CD8-positive, alpha-beta memory T cell (primary cell): ENCODE data around the gene MAP3K14. TPM values are rescaled to one million over a fixed set of nuclear protein-coding genes. Genes with fewer than 3 reads are reported as not detected.

ENCODE experiments used
- CTCF ChIA-PET: fragments of 350-600 bp; sonication (Branson Sonifier 250); formaldehyde crosslinking; loops from one replicate; lab custom pipeline; 2021; ENCODE audit warnings: antibody characterized with exemption; lab: Charles Lee
- POLR2A ChIA-PET: fragments of 350-600 bp; sonication (Branson Sonifier 250); formaldehyde crosslinking; loops from one replicate; lab custom pipeline; 2021; ENCODE audit warnings: antibody characterized with exemption; lab: Charles Lee
- DNase-seq, 5 donors: peaks; one replicate each; pipeline versions ENCODE4 v3.0.0 to v3.0.0-alpha.2; 2020 to 2022; ENCODE audit warnings: mixed read lengths in 1 of 5
- H3K27ac ChIP-seq: one replicate; pipeline ENCODE4 v1.7.0; 2013; ENCODE audit warnings: low read depth, mild to moderate bottlenecking, low read length, moderate library complexity
- H3K27me3 ChIP-seq: 2 replicates; pipeline ENCODE4 v1.7.0; 2013; ENCODE audit warnings: low read length, mild to moderate bottlenecking; ENCODE audit not compliant: insufficient read depth, poor library complexity, severe bottlenecking
- H3K36me3 ChIP-seq: 2 replicates; pipeline ENCODE4 v1.7.0; 2013; ENCODE audit warnings: mild to moderate bottlenecking, low read length, moderate library complexity; ENCODE audit not compliant: insufficient read depth
- H3K4me1 ChIP-seq: 2 replicates; pipeline ENCODE4 v1.7.0; 2013; ENCODE audit warnings: mild to moderate bottlenecking, low read length, moderate library complexity; ENCODE audit not compliant: insufficient read depth
- H3K4me3 ChIP-seq: 2 replicates; pipeline ENCODE4 v1.7.0; 2013; ENCODE audit warnings: mild to moderate bottlenecking, low read length
- H3K9me3 ChIP-seq: 2 replicates; pipeline ENCODE4 v1.7.0; 2013; ENCODE audit warnings: mild to moderate bottlenecking, low read length
- H3K27ac Mint-ChIP-seq, 8 donors: one replicate each; pipeline ENCODE4 v1.8.0; 2020 to 2021; ENCODE audit warnings: mixed read lengths in 8 of 8, mild to moderate bottlenecking in 6 of 8, inconsistent platforms in 3 of 8, moderate library complexity in 3 of 8
- H3K27me3 Mint-ChIP-seq, 2 donors: one replicate each; pipeline ENCODE4 v1.8.0; 2020 to 2021; ENCODE audit warnings: mixed read lengths in 2 of 2, mild to moderate bottlenecking in 1 of 2, moderate library complexity in 1 of 2
- H3K36me3 Mint-ChIP-seq, 3 donors: one replicate each; pipeline ENCODE4 v1.8.0; 2020 to 2021; ENCODE audit warnings: mixed read lengths in 3 of 3, inconsistent platforms in 1 of 3, mild to moderate bottlenecking in 1 of 3
- H3K4me1 Mint-ChIP-seq, 3 donors: one replicate each; pipeline ENCODE4 v1.8.0; 2020 to 2021; ENCODE audit warnings: mixed read lengths in 3 of 3, inconsistent platforms in 1 of 3, mild to moderate bottlenecking in 1 of 3
- H3K4me3 Mint-ChIP-seq, 7 donors: one replicate each; pipeline ENCODE4 v1.8.0; 2020 to 2021; ENCODE audit warnings: mixed read lengths in 7 of 7, mild to moderate bottlenecking in 6 of 7, moderate library complexity in 4 of 7, inconsistent platforms in 2 of 7
- H3K9me3 Mint-ChIP-seq, 5 donors: one replicate each; pipeline ENCODE4 v1.8.0; 2020 to 2022; ENCODE audit warnings: mixed read lengths in 5 of 5, mild to moderate bottlenecking in 3 of 5, moderate library complexity in 2 of 5, inconsistent platforms in 1 of 5
- polyA plus RNA-seq: library from polyadenylated mRNA; unstranded; fragments of 300-500 nt; fragmentation: Illumina TruSeq; gene quantifications from one replicate; pipeline ENCODE4 v1.2.3, GENCODE V29; 2021
- total RNA-seq, 2 experiments: library from RNA; stranded (reverse); gene quantifications; one replicate each; pipeline ENCODE4 v1.2.3, GENCODE V29; 2021

The MAP3K14 gene
- total and polyA plus RNA-seq, 3 experiments from 2014 or later: 9.0 to 62.4 (median 60.2) TPM

DNA sequence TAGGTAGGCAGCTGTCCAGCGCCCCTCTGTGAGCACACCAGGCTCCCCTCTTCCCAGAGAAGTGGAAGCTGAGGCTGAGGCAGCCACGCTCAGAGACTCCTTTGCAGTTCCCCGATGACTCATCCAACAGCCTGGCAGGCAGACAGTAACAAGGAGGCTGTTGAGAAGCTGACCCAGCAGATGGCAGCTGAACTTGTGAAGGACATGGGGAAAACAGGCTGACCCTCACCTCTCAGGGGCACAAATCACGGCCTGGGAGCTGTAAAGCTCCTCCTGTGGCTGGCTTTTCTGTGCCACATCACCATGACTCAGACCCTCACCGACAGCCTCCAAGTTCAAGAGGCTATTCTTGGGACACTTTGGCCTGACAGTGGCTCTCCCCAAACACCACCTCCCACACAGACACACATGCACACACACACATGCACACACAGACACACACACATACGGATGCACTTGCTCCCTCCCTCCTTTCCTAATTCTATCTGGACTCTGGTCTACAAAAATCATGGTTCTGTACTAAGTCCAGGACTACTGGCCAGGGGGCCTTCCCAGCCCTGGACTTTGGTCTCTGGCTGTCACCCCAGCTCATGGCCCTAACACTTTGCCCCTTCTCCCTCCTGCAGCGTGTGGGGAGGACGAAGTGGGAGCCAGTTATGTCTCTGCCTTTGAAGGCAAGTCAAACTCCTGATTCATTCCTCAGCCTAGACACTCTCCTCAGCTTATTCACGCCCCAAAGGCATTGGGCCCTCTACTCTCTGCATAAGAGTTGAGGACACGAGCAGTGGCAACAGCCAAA, 23.2 kb downstream of the MAP3K14 start:
- H3K4me1 Mint-ChIP-seq: peaks cover 60 to 81% (median 77%) of the 10 kb centered on the region in 3 donors
- Histone ChIP-seq H3K36me3 (peaks cover 21% of the 10 kb centered on the region), H3K27ac (no peak overlapping the region), H3K9me3 (no peaks in the 10 kb centered on the region), H3K4me3 (no peak overlapping the region), H3K27me3 (no peaks in the 10 kb centered on the region), H3K4me1 (peaks cover 29% of the 10 kb centered on the region)
- ChIA-PET CTCF (interaction anchor here (0.8 to 2.4 kb wide), 5 partner anchors 9 to 92 kb away, joined by 3 to 8 read pairs (median 4); no protein-coding TSS in a partner anchor), POLR2A (no interaction called here)
- peak in 1 of 5 donors; percentile 39 for DNase-seq
- peaks cover 0 to 64% (median 3%) of the 10 kb centered on the region in 3 donors for H3K36me3 Mint-ChIP-seq
- H3K27me3 Mint-ChIP-seq: no peaks in the 10 kb centered on the region
- peak overlapping the region; percentile 34 to 87 (median 66) for H3K27ac Mint-ChIP-seq
- H3K9me3 Mint-ChIP-seq: no peaks in the 10 kb centered on the region
- peak overlapping the region in 1 of 7 donors; percentile 36 for H3K4me3 Mint-ChIP-seq

DNA sequence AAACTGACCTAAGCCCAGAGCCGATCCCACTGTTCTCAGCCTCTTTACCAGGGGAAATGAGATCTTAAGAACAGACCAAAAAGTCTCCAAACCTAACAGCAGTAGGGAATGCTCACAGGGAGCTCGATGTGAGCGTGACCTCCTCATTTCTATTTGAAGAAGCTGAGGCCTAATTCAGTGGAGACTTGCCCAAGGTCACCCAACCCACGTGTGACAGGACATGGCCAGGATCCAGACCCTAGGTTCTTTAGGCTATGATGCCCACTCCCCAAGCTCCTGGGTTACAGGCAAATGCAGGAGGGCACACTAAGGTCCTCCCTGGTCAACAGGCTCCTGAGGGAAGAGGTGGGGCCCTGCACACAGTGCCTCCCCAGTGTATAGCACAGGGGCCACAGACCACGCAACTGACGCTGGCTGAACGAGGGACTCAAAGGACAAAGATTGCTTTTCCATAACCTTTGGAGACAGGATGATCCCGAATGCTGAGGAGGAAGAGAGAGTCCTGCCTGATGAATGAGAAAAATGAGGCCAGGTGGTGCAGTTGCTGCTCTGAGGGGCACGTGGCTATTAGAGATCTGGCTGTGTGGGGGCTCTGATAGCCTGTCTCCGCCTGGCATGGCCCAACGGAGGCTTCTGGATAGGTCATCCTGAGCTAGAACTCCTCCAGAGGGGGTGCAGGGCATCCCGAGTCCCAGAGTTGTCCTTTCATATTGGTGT, 24.0 kb downstream of the MAP3K14 start:
- H3K9me3 ChIP-seq: no peaks in the 10 kb centered on the region
- no peaks in the 10 kb centered on the region for H3K27me3 ChIP-seq
- H3K4me1 ChIP-seq: peaks cover 29% of the 10 kb centered on the region
- Mint-ChIP-seq H3K4me1 (peaks cover 54 to 73% (median 70%) of the 10 kb centered on the region in 3 donors), H3K27me3 (no peaks in the 10 kb centered on the region), H3K36me3 (peaks cover 0 to 67% (median 2%) of the 10 kb centered on the region in 3 donors), H3K4me3 (no peak overlapping the region), H3K27ac (peak overlapping the region; percentile 39 to 87 (median 66)), H3K9me3 (no peaks in the 10 kb centered on the region)
- DNase-seq: peak in 1 of 5 donors; percentile 10
- H3K27ac ChIP-seq: no peak overlapping the region
- no peak overlapping the region for H3K4me3 ChIP-seq
- ChIA-PET POLR2A (no interaction called here), CTCF (interaction anchor here (1.6 to 2.4 kb wide), 4 partner anchors 10 to 92 kb away, joined by 4 to 8 read pairs (median 5); no protein-coding TSS in a partner anchor)
- peaks cover 21% of the 10 kb centered on the region for H3K36me3 ChIP-seq

DNA sequence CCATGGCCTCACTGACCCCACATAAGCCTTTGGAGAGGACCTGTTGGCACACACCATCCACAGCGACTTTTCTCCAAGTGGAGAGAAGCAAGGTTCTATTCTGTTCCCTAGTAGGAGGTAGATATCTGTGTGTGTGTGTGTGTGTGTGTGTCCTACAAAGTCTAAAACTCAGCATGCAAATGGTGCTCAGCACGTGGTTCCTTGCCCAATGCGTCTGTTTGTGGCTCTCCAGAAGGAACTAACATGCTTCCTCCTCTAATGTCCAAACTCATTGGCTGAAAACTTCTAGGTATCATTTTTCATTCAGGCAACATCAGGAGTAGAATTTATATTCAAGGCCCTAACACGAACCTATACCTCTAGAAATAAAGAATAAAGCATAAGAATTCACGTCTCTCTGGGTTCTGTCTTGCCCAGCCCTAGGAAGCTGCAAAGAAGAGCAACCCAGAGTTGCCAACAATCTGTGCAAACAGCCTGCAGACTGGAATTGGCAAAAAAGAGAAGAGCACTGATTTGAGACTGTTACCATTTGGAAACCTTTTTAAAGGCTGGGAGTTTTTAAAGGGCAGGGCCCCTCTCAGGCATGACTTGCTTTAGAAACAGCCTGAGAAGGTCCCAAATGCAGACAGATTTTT, 25.5 kb downstream of the MAP3K14 start:
- Mint-ChIP-seq H3K9me3 (no peaks in the 10 kb centered on the region), H3K27me3 (no peaks in the 10 kb centered on the region), H3K4me3 (no peak overlapping the region), H3K4me1 (peaks cover 40 to 57% (median 54%) of the 10 kb centered on the region in 3 donors), H3K27ac (peak overlapping the region; percentile 50 to 86 (median 72)), H3K36me3 (peaks cover 0 to 75% (median 5%) of the 10 kb centered on the region in 3 donors)
- POLR2A ChIA-PET: no interaction called here
- no peaks in the 10 kb centered on the region for H3K9me3 ChIP-seq
- no peak overlapping the region for H3K4me3 ChIP-seq
- no peaks in the 10 kb centered on the region for H3K27me3 ChIP-seq
- DNase-seq: peak in 1 of 5 donors; percentile 20
- H3K36me3 ChIP-seq: peaks cover 30% of the 10 kb centered on the region
- H3K4me1 ChIP-seq: peaks cover 19% of the 10 kb centered on the region
- H3K27ac ChIP-seq: no peak overlapping the region
- CTCF ChIA-PET: interaction anchor here (0.9 to 2.4 kb wide), 4 partner anchors 8 to 102 kb away, joined by 3 to 8 read pairs (median 4); no protein-coding TSS in a partner anchor

DNA sequence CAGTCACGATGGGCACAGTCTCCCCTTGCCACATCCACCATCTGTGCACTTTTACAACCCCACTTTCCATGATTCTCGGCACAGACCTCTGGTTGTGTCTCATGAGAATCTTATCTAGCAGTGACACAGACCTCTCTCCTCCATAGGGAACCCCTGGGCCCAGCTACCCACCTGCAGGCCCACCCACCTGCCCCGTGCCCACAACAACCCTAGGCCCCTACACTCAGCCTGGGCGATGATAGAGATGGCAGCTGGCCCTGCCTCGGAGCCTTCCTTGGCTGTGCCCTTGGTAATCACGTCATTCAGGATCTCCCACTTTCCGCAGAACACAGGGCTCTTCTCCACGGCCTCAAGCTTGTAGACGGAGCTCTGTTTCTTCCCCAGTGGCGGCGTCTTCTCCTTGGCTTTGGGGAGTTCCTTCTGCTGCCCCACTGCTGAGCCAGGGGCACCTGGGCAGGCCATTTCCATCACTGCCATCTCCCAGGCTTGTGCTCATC, 26.5 kb downstream of the MAP3K14 start:
- H3K36me3 Mint-ChIP-seq: peaks cover 0 to 74% (median 5%) of the 10 kb centered on the region in 3 donors
- no peak overlapping the region for H3K4me3 Mint-ChIP-seq
- no peaks in the 10 kb centered on the region for H3K9me3 ChIP-seq
- CTCF ChIA-PET: interaction anchor here (2.0 to 2.6 kb wide), 2 partner anchors 13 to 27 kb away, joined by 7 to 10 read pairs; partner anchors contain the start of gene MAP3K14
- peak overlapping the region in 7 of 8 donors; percentile 70 to 93 (median 75) for H3K27ac Mint-ChIP-seq
- H3K4me1 ChIP-seq: peaks cover 12% of the 10 kb centered on the region
- H3K4me1 Mint-ChIP-seq: peaks cover 31 to 48% (median 44%) of the 10 kb centered on the region in 3 donors
- no peaks in the 10 kb centered on the region for H3K9me3 Mint-ChIP-seq
- no peak overlapping the region for H3K4me3 ChIP-seq
- no peaks in the 10 kb centered on the region for H3K27me3 ChIP-seq
- DNase-seq: peak in 1 of 5 donors; percentile 14
- POLR2A ChIA-PET: interaction anchor here (1.0 kb wide), 1 partner anchor 27 kb away, joined by 3 read pairs; no protein-coding TSS in a partner anchor
- H3K27me3 Mint-ChIP-seq: no peaks in the 10 kb centered on the region
- no peak overlapping the region for H3K27ac ChIP-seq
- H3K36me3 ChIP-seq: peaks cover 28% of the 10 kb centered on the region

DNA sequence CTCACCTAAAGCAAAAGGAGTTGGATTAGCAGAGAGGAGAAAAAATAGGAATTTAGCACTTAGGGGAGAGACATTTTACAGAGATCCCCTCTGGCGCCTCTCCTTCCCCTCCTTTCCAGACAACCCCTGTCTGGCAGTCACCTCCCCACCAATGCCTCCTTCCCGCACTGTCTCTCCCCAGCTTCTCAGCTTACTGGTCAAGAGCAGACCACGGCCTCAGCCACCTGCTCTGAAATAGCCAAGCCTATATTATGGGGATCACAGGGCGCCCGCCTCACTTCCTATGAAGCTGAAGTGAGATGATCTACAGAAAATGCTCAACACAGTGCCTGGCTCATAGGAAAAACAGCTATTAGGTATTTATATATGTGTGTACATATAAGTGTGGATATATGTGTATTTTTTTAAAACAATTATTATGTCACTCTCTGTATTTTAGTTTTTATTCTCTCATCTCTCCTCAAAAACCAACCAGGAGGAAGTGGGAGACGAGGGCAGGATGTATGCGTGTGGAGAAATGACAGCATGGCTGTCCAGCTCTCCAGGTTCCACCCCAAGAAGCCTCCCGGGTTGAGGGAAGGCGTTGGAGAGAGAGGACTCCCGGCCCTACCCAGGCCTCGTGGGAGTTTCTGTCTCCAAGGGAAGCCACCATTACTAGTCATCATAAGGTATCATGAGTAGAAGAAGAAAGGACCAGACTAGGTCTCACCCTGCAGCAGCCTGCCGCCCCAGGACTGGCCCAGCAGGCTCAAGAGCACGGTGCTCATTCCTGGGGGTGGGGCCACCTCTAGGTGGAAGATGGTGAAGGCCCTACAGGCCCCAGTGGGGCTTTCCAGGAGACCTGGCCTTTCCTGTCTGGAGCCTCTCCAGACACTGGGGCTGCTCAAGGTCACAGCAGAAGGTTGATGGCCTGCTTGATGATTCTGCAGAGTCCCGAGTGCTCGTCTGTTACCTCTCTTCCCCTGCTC, 27.2 kb downstream of the MAP3K14 start:
- DNase-seq: peak in 1 of 5 donors; percentile 39
- no peaks in the 10 kb centered on the region for H3K27me3 ChIP-seq
- Mint-ChIP-seq H3K9me3 (no peaks in the 10 kb centered on the region), H3K27ac (peak overlapping the region in 6 of 8 donors; percentile 64 to 93 (median 70)), H3K27me3 (no peaks in the 10 kb centered on the region), H3K4me1 (peaks cover 25 to 40% (median 37%) of the 10 kb centered on the region in 3 donors), H3K4me3 (no peak overlapping the region), H3K36me3 (peaks cover 0 to 78% (median 7%) of the 10 kb centered on the region in 3 donors)
- H3K27ac ChIP-seq: no peak overlapping the region
- no peaks in the 10 kb centered on the region for H3K9me3 ChIP-seq
- H3K4me3 ChIP-seq: no peak overlapping the region
- ChIA-PET CTCF (interaction anchor here (2.0 to 2.6 kb wide), 2 partner anchors 12 to 28 kb away, joined by 7 to 10 read pairs; partner anchors contain the start of gene MAP3K14), POLR2A (interaction anchor here (0.6 to 1.0 kb wide), 2 partner anchors 27 to 28 kb away, joined by 3 read pairs; partner anchors contain the start of gene MAP3K14)
- H3K4me1 ChIP-seq: peaks cover 12% of the 10 kb centered on the region
- H3K36me3 ChIP-seq: peaks cover 31% of the 10 kb centered on the region

DNA sequence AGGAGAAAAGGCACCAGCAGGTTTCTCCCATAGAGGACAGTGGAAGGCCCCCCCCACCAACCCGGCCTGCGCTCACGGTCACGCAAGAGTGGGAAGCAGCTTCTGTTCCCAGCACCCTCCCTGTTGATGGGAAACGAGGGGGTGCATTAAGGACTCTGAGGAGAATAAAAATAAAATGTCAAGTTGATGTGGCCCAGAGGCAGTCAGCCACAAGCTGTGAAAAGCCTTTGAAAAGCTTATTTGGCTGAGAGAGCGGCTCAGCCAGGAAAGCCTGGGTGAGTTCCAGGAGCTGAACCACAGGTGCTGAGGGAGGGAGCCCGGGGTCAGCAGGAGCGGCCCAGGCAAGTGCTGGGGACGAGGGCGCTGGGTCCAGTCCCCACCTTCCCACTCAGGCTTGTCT, 28.0 kb downstream of the MAP3K14 start:
- peaks cover 38% of the 10 kb centered on the region for H3K36me3 ChIP-seq
- no peaks in the 10 kb centered on the region for H3K9me3 Mint-ChIP-seq
- no peaks in the 10 kb centered on the region for H3K9me3 ChIP-seq
- H3K27ac ChIP-seq: no peak overlapping the region
- peak overlapping the region in 3 of 8 donors; percentile 17 to 55 (median 24) for H3K27ac Mint-ChIP-seq
- peaks cover 0 to 81% (median 12%) of the 10 kb centered on the region in 3 donors for H3K36me3 Mint-ChIP-seq
- CTCF ChIA-PET: interaction anchor here (2.0 to 2.6 kb wide), 2 partner anchors 12 to 28 kb away, joined by 7 to 10 read pairs; partner anchors contain the start of gene MAP3K14
- no peaks in the 10 kb centered on the region for H3K27me3 ChIP-seq
- no peak overlapping the region for H3K4me3 Mint-ChIP-seq
- POLR2A ChIA-PET: interaction anchor here (0.6 kb wide), 1 partner anchor 28 kb away, joined by 3 read pairs; the partner anchor contains the start of gene MAP3K14
- H3K4me3 ChIP-seq: no peak overlapping the region
- peaks cover 9% of the 10 kb centered on the region for H3K4me1 ChIP-seq
- no peaks in the 10 kb centered on the region for H3K27me3 Mint-ChIP-seq
- peak in 1 of 5 donors; percentile 28 for DNase-seq
- H3K4me1 Mint-ChIP-seq: peaks cover 19 to 36% (median 30%) of the 10 kb centered on the region in 3 donors
